Heart left ventricle (tissue), 13 donors: Measurements from ENCODE around the gene MED4.

Experiments
- CTCF ChIP-seq, 12 donors: fragments of 200-600 bp; sonication (generic) in 4 of 12; IDR thresholded peaks; one replicate each; pipeline versions ENCODE4 v1.5.0 to v1.8.0; 2018 to 2022; ENCODE audit warnings: antibody characterized with exemption in 12 of 12, mild to moderate bottlenecking in 5 of 12
- POLR2A ChIP-seq, 2 donors: fragments of 450-650 bp; IDR thresholded peaks; one replicate each; pipeline ENCODE4 v1.6.1; 2017; ENCODE audit warnings: antibody characterized with exemption in 2 of 2, mild to moderate bottlenecking in 2 of 2, moderate library complexity in 2 of 2
- donor health status: ischemic (EF 13 %, LVEDD 7.1; RV severe dilation, severe dysfunction).
- donor health status: DM: no; HTN: yes; CAD: no.
- donor health status: DM: no; HTN: no; CAD: no.
- donor health status: ischemic (EF 25% LVEDD 6.9; RV normal size, moderate dysfunction).
- donor health status: ischemic (EF 25% LVEDD 5.7; RV mildly dilated, moderate dysfunction).
- donor health status: ischemic (EF 35%, LVEDD 5.7; RV mildly dilated, moderate dysfunction).
- donor health status: nonischemic (EF 11% LVEDD 7.7; RV severe dilation, severe dysfunction).
- donor health status: DM: yes; HTN: yes; CAD: no.
- donor health status: PGD.
- donor health status: ischemic (EF 29% LVEDD 5.4; RV normal size, mild dysfunction).
- donor health status: nonischemic (EF 23%, LVEDD 6.1; RV moderate dilation, normal function).

GRCh38 chr13:48094404-48094780, 512 bp downstream of the MED4 start:
- TF ChIP-seq CTCF (IDR thresholded peaks at IDR 0.05) (no peak), POLR2A (IDR thresholded peaks at IDR 0.05) (no peak)
